Mesendoderm (in vitro differentiated cells): ENCODE results near the gene SURF6.
"Not testable (repeated sequence)": the region's sequence is repeated elsewhere in the genome, so short reads cannot be mapped to it uniquely, and the experiment has no call there.

Experiments used
- DNase-seq: peaks from one replicate; pipeline ENCODE4 v3.0.0; 2013
- H2AK5ac ChIP-seq: 2 replicates; pipeline ENCODE4 v1.6.1; 2013; ENCODE audit warnings: low read length, inconsistent platforms
- H2BK120ac ChIP-seq: 2 replicates; pipeline ENCODE4 v1.6.1; 2013; ENCODE audit warnings: low read depth, mild to moderate bottlenecking, low read length, moderate library complexity, mixed read lengths
- H2BK15ac ChIP-seq: replicated peaks from 2 replicates; pipeline ENCODE4 v1.6.1; 2013; ENCODE audit warnings: low read depth, mild to moderate bottlenecking, moderate library complexity
- H2BK5ac ChIP-seq: 2 replicates; pipeline ENCODE4 v1.6.1; 2013; ENCODE audit warnings: low read length, inconsistent platforms
- H3K18ac ChIP-seq: 2 replicates; pipeline ENCODE4 v1.6.1; 2013; ENCODE audit warnings: mild to moderate bottlenecking, low read length, mixed read lengths
- H3K23ac ChIP-seq: one replicate; pipeline ENCODE4 v1.6.1; 2013; ENCODE audit warnings: low read length
- H3K27ac ChIP-seq: 2 replicates; pipeline ENCODE4 v1.5.1; 2013; ENCODE audit warnings: low read depth, mild to moderate bottlenecking, inconsistent platforms, low read length, moderate library complexity
- H3K27me3 ChIP-seq: 2 replicates; pipeline ENCODE4 v1.6.1; 2013; ENCODE audit warnings: low read length, control low read depth, mild to moderate bottlenecking, inconsistent platforms; ENCODE audit not compliant: insufficient read depth, poor library complexity
- H3K36me3 ChIP-seq: 2 replicates; pipeline ENCODE4 v1.6.1; 2013; ENCODE audit warnings: low read length, inconsistent platforms; ENCODE audit not compliant: control insufficient read depth, insufficient read depth
- H3K4ac ChIP-seq: one replicate; pipeline ENCODE4 v1.6.1; 2013; ENCODE audit warnings: low read depth, mild to moderate bottlenecking, low read length, moderate library complexity
- H3K4me1 ChIP-seq: 2 replicates; pipeline ENCODE4 v1.6.1; 2013; ENCODE audit warnings: low read depth, low read length, inconsistent platforms; ENCODE audit not compliant: control insufficient read depth
- H3K4me2 ChIP-seq: 2 replicates; pipeline ENCODE4 v1.6.1; 2013; ENCODE audit warnings: low read length
- H3K4me3 ChIP-seq: 2 replicates; pipeline ENCODE4 v1.5.1; 2013; ENCODE audit warnings: mild to moderate bottlenecking, low read length
- H3K56ac ChIP-seq: one replicate; pipeline ENCODE4 v1.6.1; 2013; ENCODE audit warnings: low read length
- H3K79me1 ChIP-seq: 2 replicates; pipeline ENCODE4 v1.6.1; 2013; ENCODE audit warnings: low read length, inconsistent platforms
- H3K79me2 ChIP-seq: 2 replicates; pipeline ENCODE4 v1.6.1; 2013; ENCODE audit warnings: mild to moderate bottlenecking, low read length; ENCODE audit not compliant: control insufficient read depth, insufficient read depth
- H3K9ac ChIP-seq: 2 replicates; pipeline ENCODE4 v1.6.1; 2013; ENCODE audit warnings: low read length, inconsistent platforms
- H4K5ac ChIP-seq: one replicate; pipeline ENCODE4 v1.6.1; 2013; ENCODE audit warnings: low read length
- H4K8ac ChIP-seq: one replicate; pipeline ENCODE4 v1.6.1; 2013; ENCODE audit warnings: low read depth, mild to moderate bottlenecking, control low read depth, low read length, moderate library complexity
- WGBS: extraction: QIAGEN DNeasy Blood & Tissue Kit; methylation state at CpG from one replicate; pipeline ENCODE4 v1.1.7; 2013; ENCODE audit warnings: low lambda C conversion rate, missing lambda C conversion rate; ENCODE audit not compliant: insufficient coverage; ENCODE audit errors: extremely low coverage; 5-methylcytosine and 5-hydroxymethylcytosine counted together

The SURF6 gene

GRCh38 chr9:133304477-133305377, 31.3 kb downstream of the SURF6 start:
- Histone ChIP-seq H2BK15ac (no peak overlapping the region), H3K4me1 (no peaks in the 10 kb centered on the region), H3K4me3 (no peak overlapping the region), H2AK5ac (no peak overlapping the region), H3K18ac (no peak overlapping the region), H4K5ac (no peak overlapping the region), H3K36me3 (no peaks in the 10 kb centered on the region), H3K23ac (no peak overlapping the region), H3K4me2 (no peak overlapping the region), H4K8ac (no peak overlapping the region), H2BK120ac (no peak overlapping the region), H3K4ac (no peak overlapping the region), H2BK5ac (no peak overlapping the region), H3K9ac (no peak overlapping the region), H3K56ac (no peak overlapping the region), H3K27me3 (no peaks in the 10 kb centered on the region), H3K27ac (no peak overlapping the region), H3K79me1 (no peaks in the 10 kb centered on the region), H3K79me2 (no peaks in the 10 kb centered on the region)
- no peak for DNase-seq
- no CpG with 5 or more reads among the region's 38 CpGs for WGBS

GRCh38 chr9:133304158-133304470, 31.9 kb downstream of the SURF6 start:
- H3K36me3 ChIP-seq = no peaks in the 10 kb centered on the region
- no peak overlapping the region for H3K4ac ChIP-seq
- no peak overlapping the region for H4K8ac ChIP-seq
- no peaks in the 10 kb centered on the region for H3K27me3 ChIP-seq
- no CpG with 5 or more reads among the region's 13 CpGs for whole genome bisulfite sequencing
- H3K18ac ChIP-seq = no peak overlapping the region
- no peak overlapping the region for H3K9ac ChIP-seq
- H4K5ac ChIP-seq = no peak overlapping the region
- no peak overlapping the region for H3K23ac ChIP-seq
- H3K4me1 ChIP-seq = no peaks in the 10 kb centered on the region
- H2BK120ac ChIP-seq = no peak overlapping the region
- H3K79me1 ChIP-seq = no peaks in the 10 kb centered on the region
- no peak for DNase-seq
- H3K4me2 ChIP-seq = no peak overlapping the region
- H2AK5ac ChIP-seq = no peak overlapping the region
- no peaks in the 10 kb centered on the region for H3K79me2 ChIP-seq
- H3K27ac ChIP-seq = no peak overlapping the region
- H2BK15ac ChIP-seq = no peak overlapping the region
- no peak overlapping the region for H3K4me3 ChIP-seq
- H3K56ac ChIP-seq = no peak overlapping the region
- H2BK5ac ChIP-seq = no peak overlapping the region

GRCh38 chr9:133303266-133304157, 32.5 kb downstream of the SURF6 start:
- no CpG with 5 or more reads among the region's 26 CpGs for whole genome bisulfite sequencing
- Histone ChIP-seq H3K18ac (no peak overlapping the region), H2AK5ac (no peak overlapping the region), H3K36me3 (no peaks in the 10 kb centered on the region), H3K79me1 (no peaks in the 10 kb centered on the region), H3K27me3 (no peaks in the 10 kb centered on the region), H3K4ac (no peak overlapping the region), H3K4me2 (no peak overlapping the region), H2BK15ac (no peak overlapping the region), H4K5ac (no peak overlapping the region), H3K27ac (no peak overlapping the region), H3K79me2 (no peaks in the 10 kb centered on the region), H3K9ac (no peak overlapping the region), H2BK5ac (no peak overlapping the region), H4K8ac (no peak overlapping the region), H2BK120ac (no peak overlapping the region), H3K23ac (no peak overlapping the region), H3K4me3 (no peak overlapping the region), H3K56ac (no peak overlapping the region), H3K4me1 (no peaks in the 10 kb centered on the region)
- DNase-seq = no peak

GRCh38 chr9:133301253-133302230, 34.4 kb downstream of the SURF6 start:
- Histone ChIP-seq H3K79me1 (no peaks in the 10 kb centered on the region), H3K27ac (no peak overlapping the region), H3K4me3 (no peak overlapping the region), H2BK5ac (no peak overlapping the region), H3K27me3 (no peaks in the 10 kb centered on the region), H3K79me2 (no peaks in the 10 kb centered on the region), H3K56ac (no peak overlapping the region), H3K23ac (no peak overlapping the region), H4K8ac (no peak overlapping the region), H3K4me2 (no peak overlapping the region), H2BK120ac (no peak overlapping the region), H2BK15ac (no peak overlapping the region), H3K4me1 (no peaks in the 10 kb centered on the region), H2AK5ac (no peak overlapping the region), H3K4ac (no peak overlapping the region), H3K36me3 (no peaks in the 10 kb centered on the region), H3K18ac (no peak overlapping the region), H4K5ac (no peak overlapping the region), H3K9ac (no peak overlapping the region)
- DNase-seq = no peak
- no CpG with 5 or more reads among the region's 13 CpGs for WGBS

DNA sequence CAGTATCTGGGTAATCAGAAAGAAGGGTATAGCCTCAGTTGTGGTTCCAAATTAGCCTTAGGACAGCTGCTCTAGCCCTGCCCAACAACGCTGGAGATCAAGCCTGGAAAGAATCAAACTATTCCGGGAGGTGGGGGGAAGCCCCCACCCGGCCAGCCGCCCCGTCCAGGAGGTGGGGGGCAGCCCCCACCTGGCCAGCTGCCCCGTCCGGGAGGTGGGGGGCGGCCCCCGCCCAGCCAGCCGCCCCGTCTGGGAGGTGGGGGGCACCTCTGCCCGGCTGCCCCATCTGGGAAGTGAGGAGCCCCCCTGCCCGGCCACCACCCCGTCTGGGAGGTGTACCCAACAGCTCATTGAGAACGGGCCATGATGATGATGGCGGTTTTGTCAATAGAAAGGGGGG, 36.0 kb downstream of the SURF6 start:
- H3K4ac ChIP-seq, H2BK120ac ChIP-seq, H4K5ac ChIP-seq, H3K9ac ChIP-seq, H3K36me3 ChIP-seq, H4K8ac ChIP-seq, H3K4me3 ChIP-seq, H3K4me1 ChIP-seq, H3K79me1 ChIP-seq, H3K27me3 ChIP-seq, DNase-seq, H3K18ac ChIP-seq, H3K79me2 ChIP-seq, H3K56ac ChIP-seq, H2BK15ac ChIP-seq, H2BK5ac ChIP-seq, H3K23ac ChIP-seq, H3K4me2 ChIP-seq, H3K27ac ChIP-seq, H2AK5ac ChIP-seq: not testable (repeated sequence)
- no CpG with 5 or more reads among the region's 16 CpGs for WGBS
